Suppressor macrophage (primary cell): Measurements from ENCODE around the gene NDC1.
"Not testable (repeated sequence)": the region's sequence is repeated elsewhere in the genome, so short reads cannot be mapped to it uniquely, and the experiment has no call there.

Experiments
- DNase-seq, 4 experiments: peaks; one replicate each; pipeline ENCODE4 v3.0.0-alpha.2; 2020 to 2022

NDC1 gene

GRCh38 chr1:53822931-53823330 lies 15.2 kb downstream of the NDC1 start:
- no peak for DNase-seq

GRCh38 chr1:53821380-53821779 lies 16.7 kb downstream of the NDC1 start:
- no peak for DNase-seq

- DNase-seq: no peak
These were observed 18.7 kb downstream of the NDC1 start for GRCh38 chr1:53819387-53819786.

- not testable (repeated sequence) for DNase-seq
These were observed 21.5 kb downstream of the NDC1 start for GRCh38 chr1:53816584-53816983.

GRCh38 chr1:53815484-53815883 lies 22.6 kb downstream of the NDC1 start:
- DNase-seq: not testable (repeated sequence)

- DNase-seq: peak in 1 of 4 experiments; percentile 6
These were observed 26.7 kb downstream of the NDC1 start for GRCh38 chr1:53811414-53811851.

- no peak for DNase-seq
These were observed 27.6 kb downstream of the NDC1 start for GRCh38 chr1:53810497-53810896.

- no peak for DNase-seq
These were observed 28.1 kb downstream of the NDC1 start for GRCh38 chr1:53810007-53810406.

GRCh38 chr1:53807916-53808315 lies 30.2 kb downstream of the NDC1 start:
- no peak for DNase-seq

GRCh38 chr1:53804791-53805505 lies 33.1 kb downstream of the NDC1 start:
- DNase-seq: no peak

- no peak for DNase-seq
These were observed 33.9 kb downstream of the NDC1 start for GRCh38 chr1:53804181-53804580.

- no peak for DNase-seq
These were observed 37.5 kb downstream of the NDC1 start for GRCh38 chr1:53800621-53801020.

- DNase-seq: no peak
These were observed 39.0 kb downstream of the NDC1 start for GRCh38 chr1:53799141-53799540.

- no peak for DNase-seq
These were observed 45.3 kb downstream of the NDC1 start for GRCh38 chr1:53792806-53793205.

GRCh38 chr1:53787655-53788054 lies 50.4 kb downstream of the NDC1 start:
- DNase-seq: no peak

- DNase-seq: no peak
These were observed 55.0 kb downstream of the NDC1 start for GRCh38 chr1:53783056-53783455.

GRCh38 chr1:53781654-53782053 lies 56.4 kb downstream of the NDC1 start:
- DNase-seq: no peak

- no peak for DNase-seq
These were observed 60.8 kb downstream of the NDC1 start for GRCh38 chr1:53777272-53777671.

- no peak for DNase-seq
These were observed 66.4 kb downstream of the NDC1 start for GRCh38 chr1:53771648-53772047.

- no peak for DNase-seq
These were observed 68.3 kb downstream of the NDC1 start for GRCh38 chr1:53769780-53770179.

GRCh38 chr1:53769184-53769583 lies 68.9 kb downstream of the NDC1 start:
- no peak for DNase-seq

- DNase-seq: peak in 1 of 4 experiments; percentile 21
These were observed 71.2 kb downstream of the NDC1 start for GRCh38 chr1:53766831-53767405.

GRCh38 chr1:53766194-53766742 lies 71.8 kb downstream of the NDC1 start:
- DNase-seq: no peak

- DNase-seq: peak in 2 of 4 experiments; percentile 18 to 19
These were observed 72.4 kb downstream of the NDC1 start for GRCh38 chr1:53765657-53766056.
